Activated CD4-positive, alpha-beta T cell treated with anti-CD3 and anti-CD28 coated beads for 1 hour (primary cell): Measurements from ENCODE around the gene LBHD2.

Experiments used
- DNase-seq: peaks from one replicate; pipeline ENCODE4 v3.0.0-alpha.2; 2020

Gene LBHD2

DNA sequence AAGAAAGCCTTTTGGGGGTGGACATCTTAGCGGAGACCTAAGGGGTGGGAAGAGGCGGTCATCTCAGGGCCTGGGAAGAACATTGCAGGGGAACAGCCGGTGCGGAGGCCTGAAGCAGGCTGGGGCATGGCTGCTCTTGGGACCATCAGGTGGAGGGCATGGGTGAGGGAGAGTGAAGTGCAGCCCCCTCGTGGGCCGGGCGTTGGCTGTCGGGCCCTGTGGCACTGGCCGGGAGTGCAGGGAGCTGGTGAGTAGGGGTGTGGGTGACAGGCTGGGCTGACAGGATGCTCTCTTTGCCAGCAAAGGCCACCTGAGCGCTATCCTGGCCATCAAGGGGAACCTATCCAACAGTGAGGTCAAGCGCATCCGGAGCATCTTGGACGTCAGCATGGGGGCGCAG is 50.9 kb downstream of the LBHD2 start:
- no peak for DNase-seq

DNA sequence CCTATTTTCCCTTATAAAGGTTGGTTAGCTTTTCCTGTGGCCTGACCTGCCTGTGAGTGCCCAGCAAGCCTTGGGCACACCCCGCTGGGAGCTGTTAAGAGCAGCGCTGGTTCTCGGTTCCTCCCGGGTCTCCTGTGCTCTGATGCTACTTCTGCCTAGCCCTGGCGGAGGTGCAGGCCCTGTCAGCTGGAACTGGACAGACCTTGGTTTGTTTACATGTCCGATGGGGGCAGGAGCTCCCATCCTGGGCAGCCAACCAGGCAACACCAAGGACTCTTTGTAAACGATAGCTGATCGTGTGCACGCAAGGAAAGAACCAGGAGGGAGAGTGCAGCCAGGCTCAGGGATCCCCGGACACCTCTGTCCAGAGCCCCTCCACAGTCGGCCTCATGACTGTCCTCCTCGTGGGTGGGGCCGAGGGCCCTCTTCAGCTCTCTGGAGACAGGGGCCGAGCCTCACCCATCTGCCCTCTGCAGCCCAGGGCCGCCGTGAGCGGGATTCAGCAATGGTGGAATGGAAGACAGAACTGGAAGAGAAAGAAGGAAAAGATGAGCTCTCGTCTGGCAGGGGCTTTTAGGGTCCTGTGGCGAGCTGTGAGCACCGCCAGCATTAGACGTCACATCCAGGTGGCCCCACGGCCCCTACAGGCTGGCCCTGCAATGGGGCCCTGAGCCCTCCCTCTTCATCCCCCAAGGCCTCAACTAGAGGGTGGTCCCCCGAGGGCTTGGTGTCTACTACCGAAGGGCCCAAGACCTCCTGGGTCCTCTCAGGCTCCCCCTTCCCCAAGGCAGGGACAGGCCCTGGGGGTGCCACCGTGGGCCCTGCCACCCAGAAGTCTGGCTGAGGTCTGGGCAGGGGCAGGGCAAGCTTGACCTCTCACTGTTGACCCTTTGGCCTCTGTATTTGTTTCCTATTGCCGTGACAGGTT is 51.6 kb downstream of the LBHD2 start:
- DNase-seq, result no peak

DNA sequence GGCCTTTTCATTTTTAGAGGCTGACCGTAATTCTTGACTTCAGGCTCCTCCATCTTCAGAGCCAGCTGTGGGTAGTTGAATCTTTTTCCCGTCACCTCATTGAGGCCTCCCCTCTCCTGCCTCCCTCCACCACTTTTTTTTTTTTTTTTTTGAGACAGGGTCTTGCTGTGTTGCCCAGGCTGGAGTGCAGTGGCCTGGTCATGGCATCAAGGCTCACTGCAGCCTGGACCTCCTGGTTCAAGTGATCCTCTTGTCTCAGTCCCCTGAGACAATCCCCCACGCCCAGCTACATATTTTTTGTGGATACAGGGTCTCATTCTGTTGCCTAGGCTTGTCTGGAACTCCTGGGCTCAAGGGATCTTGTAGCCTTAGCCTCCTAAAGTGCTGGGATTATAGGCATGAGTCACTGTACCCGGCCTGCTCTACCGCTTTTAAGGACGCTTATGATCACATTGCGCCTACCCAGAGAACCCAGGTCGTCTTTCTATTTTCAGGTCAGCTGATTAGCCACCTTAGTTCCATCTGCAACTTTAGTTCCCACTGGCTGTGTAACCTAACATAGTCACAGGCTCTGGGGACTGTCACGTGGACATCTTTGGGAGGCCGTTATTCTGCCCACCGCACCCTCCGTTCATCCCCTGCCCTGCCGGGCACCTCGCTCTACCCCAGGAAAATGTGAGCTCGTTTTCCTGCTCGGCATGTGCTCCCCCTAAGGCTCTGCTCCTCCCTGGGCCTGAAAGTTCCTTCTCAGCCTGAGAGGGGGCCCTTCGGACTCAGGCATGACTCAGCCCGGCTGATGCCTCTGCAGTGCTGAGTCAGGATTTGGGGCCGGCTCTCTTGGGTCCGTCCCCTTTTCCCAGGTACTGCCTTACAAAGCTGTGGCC is 52.6 kb downstream of the LBHD2 start:
- no peak for DNase-seq

DNA sequence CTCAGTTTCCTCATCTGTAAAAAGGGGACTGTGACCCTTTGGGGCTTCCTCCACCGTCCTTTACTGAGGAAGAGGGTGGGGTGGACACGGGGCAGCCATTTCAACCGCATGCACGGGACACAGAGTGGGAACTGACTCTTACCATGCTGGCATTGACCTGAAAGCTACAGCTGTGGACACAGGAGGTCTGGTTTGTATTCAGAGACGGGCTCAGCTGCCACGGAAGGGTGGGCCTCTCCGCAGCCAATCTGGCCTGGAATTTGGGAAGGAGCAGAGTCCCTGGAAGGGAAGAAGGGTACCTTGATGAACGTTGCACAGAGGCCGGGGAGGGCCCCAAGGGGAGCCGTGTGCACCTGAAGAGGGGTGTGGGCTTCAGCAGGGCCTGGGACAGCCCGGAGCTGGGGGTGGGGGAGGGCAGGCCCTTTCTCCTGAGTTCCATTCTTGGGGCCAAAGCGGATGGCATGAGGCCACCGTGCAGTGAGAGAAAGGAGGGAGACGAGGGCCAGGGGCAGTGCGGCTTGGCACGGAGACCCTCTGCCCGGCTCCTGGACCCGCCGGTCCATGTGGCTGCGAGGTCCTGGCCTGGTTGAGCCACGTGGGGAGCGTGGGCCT is 53.8 kb downstream of the LBHD2 start:
- no peak for DNase-seq

DNA sequence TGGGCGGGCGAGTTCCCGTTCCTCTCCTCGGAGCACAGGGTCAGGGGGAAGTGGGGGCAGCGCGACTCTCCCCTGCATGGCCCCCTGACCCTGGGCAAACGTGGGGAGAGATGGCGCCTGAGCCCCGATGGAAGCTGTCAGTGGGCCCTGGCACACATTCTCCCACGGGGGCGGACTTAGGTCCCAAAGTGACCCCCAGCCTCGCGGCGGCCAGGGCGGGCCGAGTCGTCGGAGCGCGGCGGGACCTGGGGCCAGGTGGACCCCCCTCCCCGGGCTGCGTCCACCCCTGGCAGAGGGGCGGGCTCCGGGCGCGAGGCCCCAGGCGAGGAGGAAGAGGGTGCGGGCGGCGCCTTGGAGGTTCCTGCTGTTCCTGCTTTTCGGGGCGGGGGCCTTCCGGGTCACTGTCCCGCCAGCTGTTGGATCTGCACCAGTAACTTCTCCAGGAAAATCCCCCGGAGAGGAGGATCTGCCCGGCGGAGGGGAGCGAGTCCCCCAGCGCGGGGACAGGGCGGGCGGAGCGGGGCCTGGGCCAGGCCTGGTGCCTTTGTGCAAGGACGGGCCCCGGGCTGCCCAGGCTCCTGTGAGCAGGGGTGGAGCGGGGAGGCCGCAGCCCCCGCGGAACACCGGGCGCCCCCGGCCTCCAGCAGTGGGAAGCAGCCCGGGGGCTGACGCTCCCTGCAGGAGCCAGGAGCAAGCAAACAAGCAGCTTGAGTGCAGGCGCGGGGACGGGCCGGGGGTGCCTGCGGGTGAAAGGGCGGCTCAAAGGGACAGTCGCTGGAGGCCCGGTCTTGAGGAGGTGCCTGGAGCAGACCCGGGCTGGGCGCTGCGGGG is 54.5 kb downstream of the LBHD2 start:
- DNase-seq, result no peak

DNA sequence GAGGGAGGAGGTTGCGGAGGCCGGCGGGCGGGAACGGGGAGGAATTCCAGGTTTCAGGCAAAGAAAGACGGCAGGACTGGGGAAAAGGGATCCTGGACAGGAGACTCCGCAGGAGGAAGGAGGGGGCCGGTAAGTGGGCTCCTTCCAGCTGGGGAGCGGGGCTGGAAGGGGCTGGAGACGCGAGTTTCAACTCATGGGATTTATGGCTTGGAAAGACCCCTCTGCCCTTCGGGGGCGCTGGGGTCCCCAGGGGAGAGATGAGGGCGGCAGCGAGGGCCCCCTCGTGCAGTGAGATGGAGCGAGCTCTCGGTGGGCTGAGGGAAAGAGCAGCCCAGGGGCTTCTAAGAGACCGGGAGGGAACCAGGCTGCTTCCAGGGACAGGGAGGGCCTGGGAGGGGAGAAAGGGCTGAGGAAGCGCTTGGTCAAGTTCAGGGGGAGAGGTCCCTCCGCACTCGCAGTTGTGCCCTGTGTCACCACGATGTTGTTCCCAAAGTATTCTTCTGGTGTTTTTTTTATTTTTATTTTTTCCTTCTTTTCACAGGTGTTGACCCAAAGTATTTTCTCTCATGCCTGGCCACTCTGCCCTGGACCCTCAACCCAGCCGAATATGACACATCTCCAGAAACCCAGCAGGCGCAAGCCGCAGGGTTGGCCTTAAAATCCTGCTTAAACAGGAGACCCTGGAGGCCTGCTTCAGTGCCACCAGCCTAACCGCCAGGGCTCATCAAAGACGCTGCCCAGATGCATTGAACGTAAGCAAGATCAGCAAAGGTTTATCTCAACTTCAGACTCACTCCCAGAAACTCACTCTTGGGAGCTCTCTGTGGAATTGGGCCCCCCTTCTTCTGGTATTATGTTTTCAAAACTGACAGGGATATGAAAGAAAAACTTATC is 55.4 kb downstream of the LBHD2 start:
- no peak for DNase-seq
